ENCODE data around the gene TSPAN32. TPM values are rescaled to one million over a fixed set of nuclear protein-coding genes. Genes with fewer than 3 reads are reported as not detected.

The TSPAN32 gene
- total RNA-seq, 1 experiment from 2014 or later = not detected

DNA sequence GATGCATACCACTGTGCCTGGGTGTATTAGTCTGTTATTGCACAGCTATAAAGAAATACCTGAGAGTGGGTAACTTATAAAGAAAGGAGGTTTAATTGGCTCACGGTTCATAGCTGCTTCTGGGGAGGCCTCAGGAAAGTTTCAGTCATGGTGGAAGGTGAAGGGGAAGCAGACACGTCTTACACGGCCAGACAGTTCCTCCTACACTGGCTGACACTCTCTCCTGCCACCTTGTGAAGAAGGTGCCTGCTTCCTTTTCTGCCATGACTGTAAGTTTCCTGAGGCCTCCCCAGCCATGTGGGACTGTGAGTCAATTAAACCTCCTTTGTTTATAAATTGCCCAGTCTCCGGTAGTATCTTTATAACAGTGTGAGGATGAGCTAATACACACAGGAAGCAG, 41.7 kb downstream of the TSPAN32 start:
- ATAC-seq (no peak), DNase-seq (ENCODE audit: low read depth, low spot score) (no peak)
- Histone ChIP-seq H3K9me3 (ENCODE audit: control insufficient read depth, insufficient read depth, low read depth, low read length) (no peaks in the 10 kb centered on the region), H3K4me1 (ENCODE audit: control insufficient read depth, insufficient read depth, low read length) (no peaks in the 10 kb centered on the region), H3K27ac (ENCODE audit: low read length) (no peak overlapping the region), H3K36me3 (ENCODE audit: control insufficient read depth, insufficient read depth, low read length) (no peaks in the 10 kb centered on the region), H3K27me3 (ENCODE audit: control insufficient read depth, insufficient read depth, low read length) (peaks cover 11% of the 10 kb centered on the region; the same call in 1 of the 2 replicates), H3K4me3 (ENCODE audit: low read depth in 2 of 2, low read length in 2 of 2) (no peak overlapping the region)
- POLR2A ChIA-PET = no interaction called here
- intact Hi-C loops (cut with micrococcal nuclease; ENCODE audit: unreplicated experiment) = no loop called here
- in situ Hi-C loops (cut with HindIII; ENCODE audit: low pct_unique_long_range_greater_than_20kb, low sequenced_read_pairs) = no loop called here
- no peak for TF ChIP-seq SIN3A (IDR thresholded peaks at IDR 0.05; ENCODE audit: borderline replicate concordance, insufficient read depth, low read depth, low read length)
- BruUV-seq (replicated peaks) = no TSS peak
- CTCF ChIA-PET = no interaction called here

DNA sequence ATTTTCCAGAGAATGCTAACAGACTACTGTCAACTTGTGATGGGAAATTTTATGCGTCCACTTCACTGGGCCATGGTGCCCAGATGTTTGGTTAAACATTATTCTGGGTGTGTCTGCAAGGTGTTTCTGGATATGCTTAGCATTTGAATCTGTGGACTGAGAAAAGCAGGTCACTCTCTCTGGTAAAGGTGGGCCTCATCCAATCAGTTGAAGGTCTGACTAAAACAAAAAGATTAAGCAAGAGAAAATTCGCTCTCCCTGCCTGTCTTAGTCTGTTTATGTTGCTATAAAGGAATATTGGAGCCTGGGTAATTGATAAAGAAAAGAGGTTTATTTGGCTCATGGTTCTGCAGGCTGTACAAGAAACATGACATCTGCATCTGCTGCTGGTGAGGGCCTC, 43.2 kb downstream of the TSPAN32 start:
- in situ Hi-C loops (cut with HindIII; ENCODE audit: low pct_unique_long_range_greater_than_20kb, low sequenced_read_pairs) = no loop called here
- ATAC-seq (no peak), DNase-seq (ENCODE audit: low read depth, low spot score) (no peak)
- no TSS peak for BruUV-seq (replicated peaks)
- TF ChIP-seq, protein P1, sequence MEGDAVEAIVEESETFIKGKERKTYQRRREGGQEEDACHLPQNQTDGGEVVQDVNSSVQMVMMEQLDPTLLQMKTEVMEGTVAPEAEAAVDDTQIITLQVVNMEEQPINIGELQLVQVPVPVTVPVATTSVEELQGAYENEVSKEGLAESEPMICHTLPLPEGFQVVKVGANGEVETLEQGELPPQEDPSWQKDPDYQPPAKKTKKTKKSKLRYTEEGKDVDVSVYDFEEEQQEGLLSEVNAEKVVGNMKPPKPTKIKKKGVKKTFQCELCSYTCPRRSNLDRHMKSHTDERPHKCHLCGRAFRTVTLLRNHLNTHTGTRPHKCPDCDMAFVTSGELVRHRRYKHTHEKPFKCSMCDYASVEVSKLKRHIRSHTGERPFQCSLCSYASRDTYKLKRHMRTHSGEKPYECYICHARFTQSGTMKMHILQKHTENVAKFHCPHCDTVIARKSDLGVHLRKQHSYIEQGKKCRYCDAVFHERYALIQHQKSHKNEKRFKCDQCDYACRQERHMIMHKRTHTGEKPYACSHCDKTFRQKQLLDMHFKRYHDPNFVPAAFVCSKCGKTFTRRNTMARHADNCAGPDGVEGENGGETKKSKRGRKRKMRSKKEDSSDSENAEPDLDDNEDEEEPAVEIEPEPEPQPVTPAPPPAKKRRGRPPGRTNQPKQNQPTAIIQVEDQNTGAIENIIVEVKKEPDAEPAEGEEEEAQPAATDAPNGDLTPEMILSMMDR (IDR thresholded peaks at IDR 0.05) = no peak
- TF ChIP-seq TCF7L2 (IDR thresholded peaks at IDR 0.05; ENCODE audit: low read depth, low read length) (no peak), SIN3A (IDR thresholded peaks at IDR 0.05; ENCODE audit: borderline replicate concordance, insufficient read depth, low read depth, low read length) (no peak), POLR2AphosphoS5 (IDR thresholded peaks at IDR 0.05; ENCODE audit: low read depth, low read length) (no peak)
- TF ChIP-seq, protein P2, sequence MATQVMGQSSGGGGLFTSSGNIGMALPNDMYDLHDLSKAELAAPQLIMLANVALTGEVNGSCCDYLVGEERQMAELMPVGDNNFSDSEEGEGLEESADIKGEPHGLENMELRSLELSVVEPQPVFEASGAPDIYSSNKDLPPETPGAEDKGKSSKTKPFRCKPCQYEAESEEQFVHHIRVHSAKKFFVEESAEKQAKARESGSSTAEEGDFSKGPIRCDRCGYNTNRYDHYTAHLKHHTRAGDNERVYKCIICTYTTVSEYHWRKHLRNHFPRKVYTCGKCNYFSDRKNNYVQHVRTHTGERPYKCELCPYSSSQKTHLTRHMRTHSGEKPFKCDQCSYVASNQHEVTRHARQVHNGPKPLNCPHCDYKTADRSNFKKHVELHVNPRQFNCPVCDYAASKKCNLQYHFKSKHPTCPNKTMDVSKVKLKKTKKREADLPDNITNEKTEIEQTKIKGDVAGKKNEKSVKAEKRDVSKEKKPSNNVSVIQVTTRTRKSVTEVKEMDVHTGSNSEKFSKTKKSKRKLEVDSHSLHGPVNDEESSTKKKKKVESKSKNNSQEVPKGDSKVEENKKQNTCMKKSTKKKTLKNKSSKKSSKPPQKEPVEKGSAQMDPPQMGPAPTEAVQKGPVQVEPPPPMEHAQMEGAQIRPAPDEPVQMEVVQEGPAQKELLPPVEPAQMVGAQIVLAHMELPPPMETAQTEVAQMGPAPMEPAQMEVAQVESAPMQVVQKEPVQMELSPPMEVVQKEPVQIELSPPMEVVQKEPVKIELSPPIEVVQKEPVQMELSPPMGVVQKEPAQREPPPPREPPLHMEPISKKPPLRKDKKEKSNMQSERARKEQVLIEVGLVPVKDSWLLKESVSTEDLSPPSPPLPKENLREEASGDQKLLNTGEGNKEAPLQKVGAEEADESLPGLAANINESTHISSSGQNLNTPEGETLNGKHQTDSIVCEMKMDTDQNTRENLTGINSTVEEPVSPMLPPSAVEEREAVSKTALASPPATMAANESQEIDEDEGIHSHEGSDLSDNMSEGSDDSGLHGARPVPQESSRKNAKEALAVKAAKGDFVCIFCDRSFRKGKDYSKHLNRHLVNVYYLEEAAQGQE (IDR thresholded peaks at IDR 0.05; ENCODE audit: insufficient read depth in 1 of 2, low read depth in 2 of 2, low read length in 1 of 2) = no peak
- Histone ChIP-seq H3K4me1 (ENCODE audit: control insufficient read depth, insufficient read depth, low read length) (no peaks in the 10 kb centered on the region), H3K4me3 (ENCODE audit: low read depth in 2 of 2, low read length in 2 of 2) (no peak overlapping the region), H3K9me3 (ENCODE audit: control insufficient read depth, insufficient read depth, low read depth, low read length) (no peaks in the 10 kb centered on the region), H3K27me3 (ENCODE audit: control insufficient read depth, insufficient read depth, low read length) (peaks cover 9% of the 10 kb centered on the region; the same call in 1 of the 2 replicates), H3K36me3 (ENCODE audit: control insufficient read depth, insufficient read depth, low read length) (no peaks in the 10 kb centered on the region), H3K27ac (ENCODE audit: low read length) (no peak overlapping the region)
- ChIA-PET POLR2A (no interaction called here), CTCF (no interaction called here)
- intact Hi-C loops (cut with micrococcal nuclease; ENCODE audit: unreplicated experiment) = no loop called here

DNA sequence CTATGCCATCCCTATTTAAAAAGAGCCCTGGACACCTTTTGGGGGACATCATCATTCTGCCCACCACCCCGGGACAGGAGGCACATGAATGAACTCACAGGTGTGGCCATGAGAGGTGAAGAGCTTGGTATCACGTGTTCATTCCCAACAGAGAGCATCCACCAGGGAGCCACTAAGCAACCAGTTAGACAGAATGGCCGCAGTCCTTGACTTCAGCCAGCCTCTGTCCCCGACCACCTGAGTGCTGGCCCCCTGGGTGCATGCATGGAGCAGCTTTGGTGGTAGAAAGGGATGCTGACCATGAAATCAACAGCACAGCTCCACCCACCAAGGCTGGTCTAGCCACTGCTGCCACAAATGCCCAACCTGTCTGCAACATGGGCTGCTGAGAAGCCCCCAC, 44.2 kb downstream of the TSPAN32 start:
- DNase-seq (ENCODE audit: low read depth, low spot score) = no peak
- no peak for ATAC-seq
- CTCF ChIA-PET = no interaction called here
- H3K36me3 ChIP-seq (ENCODE audit: control insufficient read depth, insufficient read depth, low read length) = no peaks in the 10 kb centered on the region
- TF ChIP-seq POLR2AphosphoS5 (IDR thresholded peaks at IDR 0.05; ENCODE audit: low read depth, low read length) (no peak), TCF7L2 (IDR thresholded peaks at IDR 0.05; ENCODE audit: low read depth, low read length) (no peak), SIN3A (IDR thresholded peaks at IDR 0.05; ENCODE audit: borderline replicate concordance, insufficient read depth, low read depth, low read length) (no peak)
- TF ChIP-seq, protein P2 (IDR thresholded peaks at IDR 0.05; ENCODE audit: insufficient read depth in 1 of 2, low read depth in 2 of 2, low read length in 1 of 2) = no peak
- TF ChIP-seq, protein P1 (IDR thresholded peaks at IDR 0.05) = no peak
- H3K4me1 ChIP-seq (ENCODE audit: control insufficient read depth, insufficient read depth, low read length) = no peaks in the 10 kb centered on the region
- no peaks in the 10 kb centered on the region for H3K9me3 ChIP-seq (ENCODE audit: control insufficient read depth, insufficient read depth, low read depth, low read length)
- no peak overlapping the region for H3K27ac ChIP-seq (ENCODE audit: low read length)
- in situ Hi-C loops (cut with HindIII; ENCODE audit: low pct_unique_long_range_greater_than_20kb, low sequenced_read_pairs) = no loop called here
- no TSS peak for BruUV-seq (replicated peaks)
- no peak overlapping the region for H3K4me3 ChIP-seq (ENCODE audit: low read depth in 2 of 2, low read length in 2 of 2)
- POLR2A ChIA-PET = interaction anchor here (0.6 kb wide), 1 partner anchor 32 kb away, joined by 4 read pairs; no protein-coding TSS in a partner anchor
- intact Hi-C loops (cut with micrococcal nuclease; ENCODE audit: unreplicated experiment) = no loop called here
- H3K27me3 ChIP-seq (ENCODE audit: control insufficient read depth, insufficient read depth, low read length) = peaks cover 8% of the 10 kb centered on the region
